NCI-H1048 (cell line): Measurements from ENCODE around the gene PHKB.
A peak's percentile ranks its signal among the peaks of the same experiment; 100 is the strongest.

Source experiments
- DNase-seq: peaks from one replicate; lab custom pipeline; 2025; lab: John Stamatoyannopoulos, UW

PHKB gene

GRCh38 chr16:47571049-47571448 is 109.9 kb downstream of the PHKB start:
- DNase-seq: no peak

GRCh38 chr16:47571711-47572110 is 110.6 kb downstream of the PHKB start:
- DNase-seq: no peak

GRCh38 chr16:47574091-47575054 is 113.2 kb downstream of the PHKB start:
- DNase-seq: peak; percentile 50

- DNase-seq: no peak
These were observed 115.9 kb downstream of the PHKB start for GRCh38 chr16:47577029-47577428.

- no peak for DNase-seq
These were observed 116.9 kb downstream of the PHKB start for GRCh38 chr16:47578033-47578432.

GRCh38 chr16:47578573-47578972 is 117.4 kb downstream of the PHKB start:
- no peak for DNase-seq

GRCh38 chr16:47581114-47581513 is 120.0 kb downstream of the PHKB start:
- no peak for DNase-seq

GRCh38 chr16:47584464-47585225 is 123.5 kb downstream of the PHKB start:
- DNase-seq: no peak

GRCh38 chr16:47586121-47586520 is 125.0 kb downstream of the PHKB start:
- no peak for DNase-seq

GRCh38 chr16:47590472-47590871 is 129.3 kb downstream of the PHKB start:
- no peak for DNase-seq

- no peak for DNase-seq
These were observed 131.1 kb downstream of the PHKB start for GRCh38 chr16:47592232-47592631.

- no peak for DNase-seq
These were observed 138.4 kb downstream of the PHKB start for GRCh38 chr16:47599512-47599911.

GRCh38 chr16:47600376-47600775 is 139.2 kb downstream of the PHKB start:
- no peak for DNase-seq

- no peak for DNase-seq
These were observed 143.2 kb downstream of the PHKB start for GRCh38 chr16:47604306-47604705.

GRCh38 chr16:47611042-47611441 is 149.9 kb downstream of the PHKB start:
- no peak for DNase-seq

- DNase-seq: no peak
These were observed 150.8 kb downstream of the PHKB start for GRCh38 chr16:47611848-47612493.

- no peak for DNase-seq
These were observed 151.6 kb downstream of the PHKB start for GRCh38 chr16:47612711-47613110.

- no peak for DNase-seq
These were observed 152.1 kb downstream of the PHKB start for GRCh38 chr16:47613251-47613650.

- DNase-seq: no peak
These were observed 156.6 kb downstream of the PHKB start for GRCh38 chr16:47617732-47618131.

GRCh38 chr16:47622451-47623176 is 161.5 kb downstream of the PHKB start:
- DNase-seq: no peak

- no peak for DNase-seq
These were observed 163.4 kb downstream of the PHKB start for GRCh38 chr16:47624563-47624962.

GRCh38 chr16:47625115-47625567 is 164.0 kb downstream of the PHKB start:
- DNase-seq: no peak
